SK-N-SH treated with all-trans-retinoic acid at 6 μM for 48 hours (cell line): Measurements from ENCODE around the gene TIPARP.

ENCODE experiments used
- ATAC-seq: fragments of 200-7000 bp; cut with Tn5 transposase; 3 replicates; pipeline ENCODE4 v1.9.1; 2020; ENCODE audit warnings: mild to moderate bottlenecking, moderate library complexity
- ARNTL ChIP-seq: fragments of 450-650 bp; formaldehyde crosslinking; IDR thresholded peaks from 2 replicates; pipeline ENCODE4 v1.5.0; 2020; ENCODE audit warnings: low read depth, mild to moderate bottlenecking, moderate library complexity, borderline replicate concordance
- BACH2 ChIP-seq: fragments of 250-450 bp; sonication (Bioruptor Pico); IDR thresholded peaks from 2 replicates; pipeline ENCODE4 v1.9.0; 2021; ENCODE audit warnings: mild to moderate bottlenecking, borderline replicate concordance
- CSDC2 ChIP-seq: fragments of 250-450 bp; sonication (Bioruptor Pico); IDR thresholded peaks from 2 replicates; pipeline ENCODE4 v1.5.0; 2020; ENCODE audit warnings: mild to moderate bottlenecking, moderate library complexity
- ESRRG ChIP-seq: fragments of 250-450 bp; sonication (Bioruptor Pico); IDR thresholded peaks from 2 replicates; pipeline ENCODE4 v1.6.1; 2021; ENCODE audit warnings: mild to moderate bottlenecking
- GLIS3 ChIP-seq: fragments of 250-450 bp; sonication (Bioruptor Pico); IDR thresholded peaks from 2 replicates; pipeline ENCODE4 v1.5.0; 2020; ENCODE audit warnings: mild to moderate bottlenecking, moderate library complexity
- OSR1 ChIP-seq: fragments of 250-450 bp; sonication (Bioruptor Pico); IDR thresholded peaks from 2 replicates; pipeline ENCODE4 v1.8.0; 2022; ENCODE audit warnings: moderate library complexity, mild to moderate bottlenecking, inconsistent platforms
- PATZ1 ChIP-seq: fragments of 250-450 bp; sonication (Bioruptor Pico); IDR thresholded peaks from 2 replicates; pipeline ENCODE4 v1.8.0; 2020; ENCODE audit warnings: mild to moderate bottlenecking, moderate library complexity, borderline replicate concordance
- PPARA ChIP-seq: fragments of 250-450 bp; sonication (Bioruptor Pico); IDR thresholded peaks from 2 replicates; pipeline ENCODE4 v1.5.0; 2020; ENCODE audit warnings: mild to moderate bottlenecking, borderline replicate concordance
- RARB ChIP-seq: fragments of 250-450 bp; sonication (Bioruptor Pico); IDR thresholded peaks from 2 replicates; pipeline ENCODE4 v1.8.0; 2021; ENCODE audit warnings: mild to moderate bottlenecking, moderate library complexity
- SNAI2 ChIP-seq: fragments of 250-450 bp; sonication (Bioruptor Pico); IDR thresholded peaks from 2 replicates; pipeline ENCODE4 v1.5.0; 2020; ENCODE audit warnings: mild to moderate bottlenecking, moderate library complexity
- TCF4 ChIP-seq: fragments of 250-450 bp; sonication (Bioruptor Pico); IDR thresholded peaks from 2 replicates; pipeline ENCODE4 v1.8.0; 2021; ENCODE audit warnings: mild to moderate bottlenecking, moderate library complexity, borderline replicate concordance
- ZC3H10 ChIP-seq: fragments of 250-450 bp; sonication (Bioruptor Pico); IDR thresholded peaks from 2 replicates; pipeline ENCODE4 v1.5.1; 2021; ENCODE audit warnings: mild to moderate bottlenecking, moderate library complexity
- ZFP3 ChIP-seq: fragments of 250-450 bp; sonication (Bioruptor Pico); IDR thresholded peaks from 2 replicates; pipeline ENCODE4 v1.5.0; 2020; ENCODE audit warnings: mild to moderate bottlenecking, moderate library complexity
- ZFP30 ChIP-seq: fragments of 450-650 bp; formaldehyde crosslinking; IDR thresholded peaks from 2 replicates; pipeline ENCODE4 v1.5.0; 2022; ENCODE audit warnings: mild to moderate bottlenecking, moderate library complexity
- ZNF565 ChIP-seq: fragments of 450-650 bp; formaldehyde crosslinking; conservative IDR thresholded peaks from 2 replicates; pipeline ENCODE4 v1.5.0; 2020; ENCODE audit warnings: low read depth, mild to moderate bottlenecking, moderate library complexity
- ZNF70 ChIP-seq: fragments of 450-650 bp; formaldehyde crosslinking; IDR thresholded peaks from 2 replicates; pipeline ENCODE4 v1.5.0; 2020; ENCODE audit warnings: mild to moderate bottlenecking, moderate library complexity
- ZNF8 ChIP-seq: fragments of 450-650 bp; formaldehyde crosslinking; IDR thresholded peaks from 2 replicates; pipeline ENCODE4 v1.5.0; 2020; ENCODE audit warnings: mild to moderate bottlenecking, moderate library complexity
- TF ChIP-seq, protein P1 (sequence below): fragments of 250-450 bp; sonication (Bioruptor Pico); IDR thresholded peaks from 2 replicates; pipeline ENCODE4 v1.5.1; 2020; ENCODE audit warnings: low read depth, mild to moderate bottlenecking, moderate library complexity
- TF ChIP-seq, protein P2 (sequence below): fragments of 250-450 bp; sonication (Bioruptor Pico); IDR thresholded peaks from 2 replicates; pipeline ENCODE4 v1.5.0; 2020; ENCODE audit warnings: mild to moderate bottlenecking, moderate library complexity
- TF ChIP-seq, protein P3 (sequence below): fragments of 250-450 bp; sonication (Bioruptor Pico); IDR thresholded peaks from 2 replicates; pipeline ENCODE4 v1.8.0; 2021; ENCODE audit warnings: low read depth, mild to moderate bottlenecking, moderate library complexity, borderline replicate concordance

Gene TIPARP

GRCh38 chr3:156637480-156638022, 36.8 kb upstream of the TIPARP start:
- no peak for ATAC-seq
- TF ChIP-seq ZFP30 (CRISPR knock-in tag) (no peak), CSDC2 (CRISPR knock-in tag) (no peak), ARNTL (CRISPR knock-in tag) (no peak), PATZ1 (CRISPR knock-in tag) (no peak), ZFP3 (CRISPR knock-in tag) (no peak), OSR1 (CRISPR knock-in tag) (no peak)

DNA sequence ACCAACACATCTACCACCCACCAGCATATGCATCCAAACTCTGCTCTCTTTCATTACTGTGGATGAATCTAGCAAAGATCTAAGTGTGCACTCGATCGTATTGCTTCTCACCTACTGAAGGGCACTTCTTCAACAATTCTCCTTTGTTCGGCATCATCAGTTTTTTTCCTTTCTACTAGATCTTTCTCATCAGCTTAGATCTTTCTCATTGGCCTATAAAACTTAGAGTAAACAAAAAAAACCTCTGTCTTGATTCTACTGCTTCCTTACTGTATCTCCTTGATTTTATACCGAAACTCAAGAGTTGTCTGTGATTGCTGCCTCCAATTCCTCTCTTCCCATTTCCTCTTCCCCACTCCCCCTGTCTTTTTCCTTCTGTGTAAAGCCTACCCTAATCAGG, 36.1 kb upstream of the TIPARP start:
- TF ChIP-seq ZNF8 (no peak), TCF4 (CRISPR knock-in tag) (no peak), ESRRG (CRISPR knock-in tag) (no peak)
- no peak for ATAC-seq

DNA sequence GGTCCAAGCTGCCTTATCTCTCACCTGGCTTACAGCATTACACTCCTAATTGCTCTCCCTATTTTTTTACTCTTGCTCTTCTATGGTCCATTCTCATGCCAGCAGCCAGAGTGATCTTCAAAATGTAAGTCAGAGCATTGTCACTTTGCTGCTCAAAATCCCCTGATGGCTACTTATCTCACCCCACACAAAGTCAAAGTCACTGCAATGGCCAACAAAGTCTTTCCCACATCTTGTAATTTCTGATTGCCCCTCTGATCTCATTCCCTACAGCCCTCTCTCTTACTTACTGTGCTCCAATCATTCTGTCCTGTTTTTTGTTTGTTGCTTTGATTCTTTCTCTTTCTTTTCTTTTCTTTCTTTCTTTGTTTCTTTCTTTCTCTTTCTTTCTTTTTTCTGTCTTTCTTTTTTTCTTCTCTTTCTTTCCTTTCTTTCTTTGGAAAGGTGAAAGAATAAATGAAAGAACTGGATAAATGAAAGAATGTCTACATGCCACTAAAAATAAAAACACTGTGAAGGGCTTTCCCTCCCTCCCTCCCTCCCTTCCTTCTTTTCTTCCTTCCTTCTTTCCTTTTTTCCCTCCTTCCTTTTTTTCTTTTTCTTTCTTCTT, 34.9 kb upstream of the TIPARP start:
- TF ChIP-seq RARB: no peak
- no peak for TF ChIP-seq PPARA (CRISPR knock-in tag)
- TF ChIP-seq CSDC2 (CRISPR knock-in tag): no peak
- ATAC-seq: no peak

GRCh38 chr3:156641618-156641975, 32.8 kb upstream of the TIPARP start:
- no peak for TF ChIP-seq ARNTL (CRISPR knock-in tag)
- TF ChIP-seq ZNF70 (CRISPR knock-in tag): no peak
- no peak for TF ChIP-seq SNAI2
- no peak for ATAC-seq

GRCh38 chr3:156642750-156643728, 31.4 kb upstream of the TIPARP start:
- no peak for TF ChIP-seq PATZ1 (CRISPR knock-in tag)
- TF ChIP-seq BACH2 (CRISPR knock-in tag): no peak
- no peak for TF ChIP-seq ZNF565 (CRISPR knock-in tag)
- TF ChIP-seq, protein P1, sequence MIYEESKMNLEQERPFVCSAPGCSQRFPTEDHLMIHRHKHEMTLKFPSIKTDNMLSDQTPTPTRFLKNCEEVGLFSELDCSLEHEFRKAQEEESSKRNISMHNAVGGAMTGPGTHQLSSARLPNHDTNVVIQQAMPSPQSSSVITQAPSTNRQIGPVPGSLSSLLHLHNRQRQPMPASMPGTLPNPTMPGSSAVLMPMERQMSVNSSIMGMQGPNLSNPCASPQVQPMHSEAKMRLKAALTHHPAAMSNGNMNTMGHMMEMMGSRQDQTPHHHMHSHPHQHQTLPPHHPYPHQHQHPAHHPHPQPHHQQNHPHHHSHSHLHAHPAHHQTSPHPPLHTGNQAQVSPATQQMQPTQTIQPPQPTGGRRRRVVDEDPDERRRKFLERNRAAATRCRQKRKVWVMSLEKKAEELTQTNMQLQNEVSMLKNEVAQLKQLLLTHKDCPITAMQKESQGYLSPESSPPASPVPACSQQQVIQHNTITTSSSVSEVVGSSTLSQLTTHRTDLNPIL: no peak
- no peak for TF ChIP-seq ESRRG (CRISPR knock-in tag)
- TF ChIP-seq ZNF8: no peak
- TF ChIP-seq ZFP30 (CRISPR knock-in tag): no peak
- no peak for TF ChIP-seq ZFP3 (CRISPR knock-in tag)
- TF ChIP-seq, protein P2, sequence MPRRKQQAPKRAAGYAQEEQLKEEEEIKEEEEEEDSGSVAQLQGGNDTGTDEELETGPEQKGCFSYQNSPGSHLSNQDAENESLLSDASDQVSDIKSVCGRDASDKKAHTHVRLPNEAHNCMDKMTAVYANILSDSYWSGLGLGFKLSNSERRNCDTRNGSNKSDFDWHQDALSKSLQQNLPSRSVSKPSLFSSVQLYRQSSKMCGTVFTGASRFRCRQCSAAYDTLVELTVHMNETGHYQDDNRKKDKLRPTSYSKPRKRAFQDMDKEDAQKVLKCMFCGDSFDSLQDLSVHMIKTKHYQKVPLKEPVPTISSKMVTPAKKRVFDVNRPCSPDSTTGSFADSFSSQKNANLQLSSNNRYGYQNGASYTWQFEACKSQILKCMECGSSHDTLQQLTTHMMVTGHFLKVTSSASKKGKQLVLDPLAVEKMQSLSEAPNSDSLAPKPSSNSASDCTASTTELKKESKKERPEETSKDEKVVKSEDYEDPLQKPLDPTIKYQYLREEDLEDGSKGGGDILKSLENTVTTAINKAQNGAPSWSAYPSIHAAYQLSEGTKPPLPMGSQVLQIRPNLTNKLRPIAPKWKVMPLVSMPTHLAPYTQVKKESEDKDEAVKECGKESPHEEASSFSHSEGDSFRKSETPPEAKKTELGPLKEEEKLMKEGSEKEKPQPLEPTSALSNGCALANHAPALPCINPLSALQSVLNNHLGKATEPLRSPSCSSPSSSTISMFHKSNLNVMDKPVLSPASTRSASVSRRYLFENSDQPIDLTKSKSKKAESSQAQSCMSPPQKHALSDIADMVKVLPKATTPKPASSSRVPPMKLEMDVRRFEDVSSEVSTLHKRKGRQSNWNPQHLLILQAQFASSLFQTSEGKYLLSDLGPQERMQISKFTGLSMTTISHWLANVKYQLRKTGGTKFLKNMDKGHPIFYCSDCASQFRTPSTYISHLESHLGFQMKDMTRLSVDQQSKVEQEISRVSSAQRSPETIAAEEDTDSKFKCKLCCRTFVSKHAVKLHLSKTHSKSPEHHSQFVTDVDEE: no peak
- no peak for TF ChIP-seq PPARA (CRISPR knock-in tag)
- TF ChIP-seq, protein P3, sequence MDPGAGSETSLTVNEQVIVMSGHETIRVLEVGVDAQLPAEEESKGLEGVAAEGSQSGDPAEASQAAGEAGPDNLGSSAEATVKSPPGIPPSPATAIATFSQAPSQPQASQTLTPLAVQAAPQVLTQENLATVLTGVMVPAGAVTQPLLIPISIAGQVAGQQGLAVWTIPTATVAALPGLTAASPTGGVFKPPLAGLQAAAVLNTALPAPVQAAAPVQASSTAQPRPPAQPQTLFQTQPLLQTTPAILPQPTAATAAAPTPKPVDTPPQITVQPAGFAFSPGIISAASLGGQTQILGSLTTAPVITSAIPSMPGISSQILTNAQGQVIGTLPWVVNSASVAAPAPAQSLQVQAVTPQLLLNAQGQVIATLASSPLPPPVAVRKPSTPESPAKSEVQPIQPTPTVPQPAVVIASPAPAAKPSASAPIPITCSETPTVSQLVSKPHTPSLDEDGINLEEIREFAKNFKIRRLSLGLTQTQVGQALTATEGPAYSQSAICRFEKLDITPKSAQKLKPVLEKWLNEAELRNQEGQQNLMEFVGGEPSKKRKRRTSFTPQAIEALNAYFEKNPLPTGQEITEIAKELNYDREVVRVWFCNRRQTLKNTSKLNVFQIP (CRISPR knock-in tag): no peak
- no peak for TF ChIP-seq ZC3H10 (CRISPR knock-in tag)
- no peak for TF ChIP-seq TCF4 (CRISPR knock-in tag)
- no peak for TF ChIP-seq GLIS3
- no peak for TF ChIP-seq ZNF70 (CRISPR knock-in tag)
- no peak for ATAC-seq
